Activated CD4-positive, alpha-beta memory T cell treated with anti-CD3 and anti-CD28 coated beads for 36 hours (primary cell): ENCODE results near the gene CHRM1. TPM values are rescaled to one million over a fixed set of nuclear protein-coding genes. Genes with fewer than 3 reads are reported as not detected.

Experiments used
- CTCF ChIA-PET: fragments of 350-600 bp; sonication (Branson Sonifier 250); formaldehyde crosslinking; loops from one replicate; lab custom pipeline; 2021; ENCODE audit warnings: antibody characterized with exemption, inconsistent platforms; lab: Charles Lee
- POLR2A ChIA-PET: fragments of 350-600 bp; sonication (Branson Sonifier 250); formaldehyde crosslinking; loops from one replicate; lab custom pipeline; 2021; ENCODE audit warnings: antibody characterized with exemption; lab: Charles Lee
- DNase-seq: peaks from one replicate; pipeline ENCODE4 v3.0.0-alpha.2; 2020
- H3K27ac Mint-ChIP-seq: one replicate; pipeline ENCODE4 v1.8.0; 2021; ENCODE audit warnings: mixed read lengths
- H3K27me3 Mint-ChIP-seq: one replicate; pipeline ENCODE4 v1.8.0; 2021; ENCODE audit warnings: mixed read lengths
- H3K36me3 Mint-ChIP-seq: one replicate; pipeline ENCODE4 v1.8.0; 2021; ENCODE audit warnings: mixed read lengths
- H3K4me1 Mint-ChIP-seq: one replicate; pipeline ENCODE4 v1.8.0; 2021; ENCODE audit warnings: low read depth, mixed read lengths
- H3K4me3 Mint-ChIP-seq: one replicate; pipeline ENCODE4 v1.8.0; 2021; ENCODE audit warnings: mild to moderate bottlenecking, mixed read lengths
- H3K9me3 Mint-ChIP-seq: one replicate; pipeline ENCODE4 v1.8.0; 2021; ENCODE audit warnings: mixed read lengths
- intact Hi-C: fragments of 100-400 bp; cut with micrococcal nuclease; formaldehyde crosslinking; loops from one replicate; pipeline ENCODE4 v1.15.1; 2023
- total RNA-seq, 2 experiments: library from RNA; stranded (reverse); gene quantifications; one replicate each; pipeline ENCODE4 v1.2.3, GENCODE V29; 2021

CHRM1 gene
- total RNA-seq, 2 experiments from 2014 or later = not detected

DNA sequence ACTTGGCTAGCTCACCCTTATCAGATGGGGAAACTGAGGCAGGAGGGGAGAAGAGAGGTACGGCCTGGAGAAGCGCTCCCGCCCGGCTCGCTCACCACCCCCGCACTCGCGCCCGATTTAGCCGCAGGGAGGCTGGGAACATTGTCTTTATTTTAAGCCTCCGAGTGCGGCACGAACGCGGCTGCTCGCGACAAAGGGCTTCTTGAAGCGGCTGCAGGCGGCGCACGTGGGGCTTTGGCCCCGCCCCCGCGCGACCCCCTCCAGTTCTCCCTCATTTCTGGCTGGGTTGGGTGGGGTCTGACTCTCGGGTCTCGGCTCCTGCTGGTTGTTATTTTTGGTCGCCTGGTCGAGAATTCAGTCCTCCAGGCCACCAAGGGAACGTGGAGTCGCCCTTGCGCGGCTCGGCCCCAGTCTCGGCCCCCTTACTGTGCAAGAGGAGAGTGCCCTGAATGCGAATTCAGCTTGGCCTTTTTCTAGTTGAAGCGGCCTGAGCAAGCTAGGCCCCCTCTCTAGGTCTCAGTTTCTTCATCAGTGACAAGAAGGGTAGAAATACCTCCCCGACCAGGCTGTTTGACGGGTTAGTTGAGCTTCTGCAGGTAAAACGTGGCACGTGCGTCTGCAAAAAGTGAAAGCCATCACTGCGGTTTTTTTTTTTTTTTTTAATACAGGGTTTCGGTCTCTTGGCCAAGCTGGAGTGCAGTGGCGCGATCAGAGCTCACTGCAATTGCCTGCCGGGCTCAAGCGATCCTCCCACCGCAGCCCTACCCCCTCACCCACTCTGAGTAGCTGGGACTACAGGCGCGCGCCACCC lies 2.6 kb upstream of the CHRM1 start:
- no peak overlapping the region for H3K27ac Mint-ChIP-seq
- H3K27me3 Mint-ChIP-seq = peaks cover 58% of the 10 kb centered on the region
- no peaks in the 10 kb centered on the region for H3K9me3 Mint-ChIP-seq
- H3K36me3 Mint-ChIP-seq = no peaks in the 10 kb centered on the region
- H3K4me3 Mint-ChIP-seq = peak overlapping the region; percentile 53
- ChIA-PET POLR2A (interaction anchor here (0.6 to 0.9 kb wide), 3 partner anchors 34 to 590 kb away, joined by 3 to 4 read pairs (median 4); no protein-coding TSS in a partner anchor), CTCF (interaction anchor here (0.6 to 3.3 kb wide), 5 partner anchors 17 to 565 kb away, joined by 3 to 31 read pairs (median 5); no protein-coding TSS in a partner anchor)
- peak; percentile 29 for DNase-seq
- intact Hi-C loops = no loop called here
- peaks cover 29% of the 10 kb centered on the region for H3K4me1 Mint-ChIP-seq

DNA sequence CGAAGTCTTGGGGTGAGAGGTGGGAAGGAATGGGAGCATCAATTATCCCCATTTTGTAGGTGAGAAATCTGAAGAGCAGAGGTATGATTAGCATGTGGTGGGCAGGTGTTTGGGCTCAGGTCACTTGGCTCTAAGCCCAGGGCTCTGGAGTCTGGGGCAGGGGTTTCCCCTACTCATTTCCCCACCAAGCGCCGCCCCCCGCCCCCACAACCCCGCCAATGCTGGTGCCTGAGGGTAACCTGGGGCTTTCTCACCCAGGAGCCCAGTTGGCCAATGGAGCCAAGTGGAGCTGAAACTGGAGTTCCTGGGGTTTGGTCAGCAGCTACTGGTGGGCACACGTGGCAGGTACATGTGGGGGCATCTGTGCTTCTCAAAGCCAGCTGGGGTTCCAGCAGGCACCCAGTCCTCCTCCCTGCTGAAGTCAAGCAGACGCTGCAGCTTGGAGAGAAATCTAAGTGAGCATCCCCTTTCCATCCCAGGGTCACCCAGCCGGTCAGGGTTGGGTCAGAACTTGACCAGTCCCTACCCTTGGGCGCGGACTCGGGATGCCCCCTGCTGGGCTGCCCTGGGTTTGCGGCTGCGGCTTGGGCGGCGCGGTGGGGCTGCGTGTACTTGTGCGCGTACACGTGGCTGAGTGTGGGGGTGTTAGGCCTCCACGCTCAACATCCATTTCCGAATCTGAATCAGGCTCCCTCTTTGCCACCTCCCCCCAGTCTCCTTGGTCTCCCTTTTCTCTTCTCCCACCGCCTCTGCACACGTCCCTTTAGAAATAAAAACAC lies 1.7 kb upstream of the CHRM1 start:
- DNase-seq = peak; percentile 76
- CTCF ChIA-PET = interaction anchor here (1.0 to 3.3 kb wide), 5 partner anchors 16 to 101 kb away, joined by 3 to 31 read pairs (median 4); no protein-coding TSS in a partner anchor

DNA sequence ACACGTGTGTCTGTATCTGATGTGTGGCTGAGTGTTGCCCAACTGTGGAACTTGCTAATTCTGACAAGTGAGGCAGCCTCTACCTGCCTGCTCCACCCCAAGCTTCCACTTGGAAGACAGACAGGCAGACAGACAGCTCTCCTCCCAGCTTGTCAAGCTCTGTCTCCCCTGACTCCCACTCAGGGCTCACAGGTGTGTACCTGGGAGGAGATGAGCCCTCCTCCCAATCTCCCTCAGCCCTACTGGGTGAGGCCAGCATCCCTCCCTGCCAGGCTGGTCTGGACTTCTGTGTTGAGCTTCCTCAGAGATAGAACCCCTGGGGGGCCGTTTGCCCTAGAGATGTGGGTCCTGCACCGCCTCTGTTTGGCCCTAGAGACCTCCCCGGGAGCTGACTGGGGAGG lies 1.0 kb upstream of the CHRM1 start:
- no peaks in the 10 kb centered on the region for H3K36me3 Mint-ChIP-seq
- no peak for DNase-seq
- no peaks in the 10 kb centered on the region for H3K9me3 Mint-ChIP-seq
- H3K27ac Mint-ChIP-seq = peak overlapping the region; percentile 40
- H3K4me1 Mint-ChIP-seq = peaks cover 29% of the 10 kb centered on the region
- intact Hi-C loops = no loop called here
- POLR2A ChIA-PET = no interaction called here
- H3K4me3 Mint-ChIP-seq = no peak overlapping the region
- H3K27me3 Mint-ChIP-seq = peaks cover 42% of the 10 kb centered on the region
- CTCF ChIA-PET = interaction anchor here (1.0 to 3.3 kb wide), 4 partner anchors 16 to 101 kb away, joined by 3 to 31 read pairs (median 4); no protein-coding TSS in a partner anchor

More for the DNA sequence above, 1.7 kb upstream of the CHRM1 start:
- Mint-ChIP-seq H3K27ac (no peak overlapping the region), H3K9me3 (no peaks in the 10 kb centered on the region), H3K36me3 (no peaks in the 10 kb centered on the region), H3K4me1 (peaks cover 29% of the 10 kb centered on the region), H3K27me3 (peaks cover 49% of the 10 kb centered on the region), H3K4me3 (peak overlapping the region; percentile 53)
- intact Hi-C loops = no loop called here
- POLR2A ChIA-PET = no interaction called here

DNA sequence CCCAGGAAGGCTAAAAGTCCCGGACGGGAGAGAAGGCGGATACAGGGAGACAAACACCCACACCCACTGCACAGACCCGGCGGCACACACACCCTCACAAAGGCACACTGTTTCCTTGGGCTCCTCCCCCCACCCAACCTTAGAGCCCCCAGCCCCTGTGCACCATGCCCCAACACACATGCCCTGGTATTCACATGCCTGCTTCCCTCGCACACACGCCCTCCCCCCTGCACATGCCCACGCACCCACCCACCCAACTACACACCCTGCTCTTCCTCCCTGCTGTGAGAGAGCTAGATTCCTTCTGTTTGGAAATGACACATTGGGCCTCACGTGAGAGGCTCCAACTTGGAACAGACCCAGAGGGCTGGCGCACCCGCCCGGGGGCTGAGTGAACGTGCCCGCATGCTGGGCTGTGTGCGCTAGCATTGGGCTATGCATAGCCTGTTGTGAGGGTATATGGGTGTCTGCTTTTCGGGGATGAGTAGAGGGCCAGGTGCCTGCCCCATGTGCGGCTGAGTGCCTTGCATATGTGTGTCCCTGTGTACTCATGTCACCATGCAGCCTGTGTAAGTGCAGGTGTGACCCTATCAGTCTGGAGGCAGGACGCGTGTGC lies 518 bp upstream of the CHRM1 start:
- POLR2A ChIA-PET = no interaction called here
- no peaks in the 10 kb centered on the region for H3K36me3 Mint-ChIP-seq
- peaks cover 39% of the 10 kb centered on the region for H3K27me3 Mint-ChIP-seq
- H3K4me1 Mint-ChIP-seq = peaks cover 29% of the 10 kb centered on the region
- CTCF ChIA-PET = interaction anchor here (1.0 to 3.3 kb wide), 4 partner anchors 15 to 102 kb away, joined by 3 to 31 read pairs (median 4); no protein-coding TSS in a partner anchor
- H3K27ac Mint-ChIP-seq = no peak overlapping the region
- no peak for DNase-seq
- intact Hi-C loops = no loop called here
- no peaks in the 10 kb centered on the region for H3K9me3 Mint-ChIP-seq
- no peak overlapping the region for H3K4me3 Mint-ChIP-seq

DNA sequence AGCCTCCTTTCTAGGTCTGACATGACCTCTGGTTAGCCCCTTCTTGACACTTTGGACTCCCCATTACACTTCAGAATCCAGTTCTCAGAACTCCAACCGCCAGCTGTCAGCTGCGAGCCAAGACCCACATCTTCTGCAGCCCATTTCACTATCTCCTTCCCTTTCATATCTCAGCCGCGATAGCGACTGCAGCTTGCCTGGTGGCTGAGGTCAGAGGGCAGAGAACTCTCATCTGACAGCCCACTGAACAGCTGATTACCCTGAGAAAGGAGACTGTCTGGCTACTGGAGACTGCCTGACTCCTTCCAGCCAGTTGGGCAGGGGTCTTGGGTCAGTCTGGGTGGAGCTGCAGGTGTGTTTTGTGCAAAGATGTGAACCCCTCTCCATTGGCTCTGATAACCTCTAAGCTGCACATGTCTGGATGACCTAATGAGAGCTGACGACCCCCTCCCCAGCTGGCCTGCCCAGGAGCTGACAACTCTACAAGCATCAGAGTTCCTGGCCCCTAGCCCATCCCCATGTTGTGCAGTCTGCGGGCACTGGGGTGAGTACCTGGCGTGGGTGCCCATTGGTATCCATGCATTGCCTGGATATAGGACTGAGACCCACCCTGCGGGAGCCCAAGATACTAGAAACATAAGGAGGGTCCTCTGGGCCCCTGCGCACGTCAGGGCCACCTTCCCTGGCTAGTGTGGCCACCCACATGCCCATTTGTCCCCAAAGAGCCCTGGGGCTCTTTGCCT lies 1.1 kb downstream of the CHRM1 start:
- no peaks in the 10 kb centered on the region for H3K9me3 Mint-ChIP-seq
- H3K27me3 Mint-ChIP-seq = peaks cover 22% of the 10 kb centered on the region
- intact Hi-C loops = no loop called here
- no peak overlapping the region for H3K27ac Mint-ChIP-seq
- DNase-seq = no peak
- H3K4me3 Mint-ChIP-seq = no peak overlapping the region
- ChIA-PET CTCF (interaction anchor here (1.0 to 4.4 kb wide), 3 partner anchors 14 to 104 kb away, joined by 5 to 28 read pairs (median 7); no protein-coding TSS in a partner anchor), POLR2A (no interaction called here)
- H3K4me1 Mint-ChIP-seq = peaks cover 20% of the 10 kb centered on the region
- H3K36me3 Mint-ChIP-seq = no peaks in the 10 kb centered on the region

DNA sequence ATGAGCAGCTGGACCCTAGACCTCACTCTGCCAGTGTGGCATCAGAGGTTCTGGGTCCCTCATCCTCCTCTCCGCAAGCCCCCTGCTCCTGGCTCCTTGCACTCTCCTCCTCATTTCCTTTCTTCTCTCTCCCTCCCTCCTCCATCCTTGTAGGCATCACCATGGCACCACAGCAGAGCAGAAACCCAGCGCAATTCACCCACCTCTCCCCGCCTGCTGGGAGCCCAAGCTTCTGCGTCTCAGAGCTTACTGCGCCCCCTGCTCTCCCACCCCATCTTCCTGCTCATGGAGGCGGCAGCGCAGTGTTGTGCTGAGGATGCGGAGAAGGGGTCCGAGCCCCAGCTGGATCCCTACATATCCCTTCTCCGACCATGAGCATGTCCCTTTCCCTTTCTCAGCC lies 1.7 kb downstream of the CHRM1 start:
- no peak for DNase-seq
- ChIA-PET CTCF (interaction anchor here (1.0 to 4.4 kb wide), 3 partner anchors 13 to 116 kb away, joined by 4 to 28 read pairs (median 7); no protein-coding TSS in a partner anchor), POLR2A (no interaction called here)
- Mint-ChIP-seq H3K9me3 (no peaks in the 10 kb centered on the region), H3K4me3 (no peak overlapping the region), H3K4me1 (peaks cover 20% of the 10 kb centered on the region), H3K36me3 (no peaks in the 10 kb centered on the region), H3K27ac (no peak overlapping the region), H3K27me3 (peaks cover 21% of the 10 kb centered on the region)
- intact Hi-C loops = no loop called here

DNA sequence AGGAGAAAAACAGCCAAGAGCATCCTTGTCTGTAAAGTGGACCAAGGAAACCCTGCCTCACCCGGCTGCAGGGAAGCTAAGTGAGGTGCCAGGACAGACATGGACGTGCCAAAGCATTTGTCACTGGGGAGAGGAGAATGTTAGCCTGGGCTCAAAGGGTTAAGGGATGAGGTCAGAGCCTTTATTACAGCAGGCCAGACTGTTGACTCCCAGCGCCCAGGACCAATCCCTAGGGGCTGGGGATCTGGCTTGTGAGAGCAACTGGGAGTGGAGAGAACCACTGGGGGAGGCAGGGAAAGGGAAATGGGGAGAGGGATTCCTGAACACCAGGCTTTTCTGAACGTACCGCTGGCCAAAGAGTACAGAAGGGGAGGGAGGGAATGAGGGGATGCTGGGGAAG lies 2.6 kb downstream of the CHRM1 start:
- DNase-seq = no peak
- POLR2A ChIA-PET = no interaction called here
- no peak overlapping the region for H3K27ac Mint-ChIP-seq
- CTCF ChIA-PET = interaction anchor here (0.9 to 4.4 kb wide), 4 partner anchors 12 to 117 kb away, joined by 3 to 28 read pairs (median 6); no protein-coding TSS in a partner anchor
- H3K27me3 Mint-ChIP-seq = peaks cover 14% of the 10 kb centered on the region
- intact Hi-C loops = no loop called here
- H3K9me3 Mint-ChIP-seq = no peaks in the 10 kb centered on the region
- H3K36me3 Mint-ChIP-seq = no peaks in the 10 kb centered on the region
- peaks cover 14% of the 10 kb centered on the region for H3K4me1 Mint-ChIP-seq
- no peak overlapping the region for H3K4me3 Mint-ChIP-seq

DNA sequence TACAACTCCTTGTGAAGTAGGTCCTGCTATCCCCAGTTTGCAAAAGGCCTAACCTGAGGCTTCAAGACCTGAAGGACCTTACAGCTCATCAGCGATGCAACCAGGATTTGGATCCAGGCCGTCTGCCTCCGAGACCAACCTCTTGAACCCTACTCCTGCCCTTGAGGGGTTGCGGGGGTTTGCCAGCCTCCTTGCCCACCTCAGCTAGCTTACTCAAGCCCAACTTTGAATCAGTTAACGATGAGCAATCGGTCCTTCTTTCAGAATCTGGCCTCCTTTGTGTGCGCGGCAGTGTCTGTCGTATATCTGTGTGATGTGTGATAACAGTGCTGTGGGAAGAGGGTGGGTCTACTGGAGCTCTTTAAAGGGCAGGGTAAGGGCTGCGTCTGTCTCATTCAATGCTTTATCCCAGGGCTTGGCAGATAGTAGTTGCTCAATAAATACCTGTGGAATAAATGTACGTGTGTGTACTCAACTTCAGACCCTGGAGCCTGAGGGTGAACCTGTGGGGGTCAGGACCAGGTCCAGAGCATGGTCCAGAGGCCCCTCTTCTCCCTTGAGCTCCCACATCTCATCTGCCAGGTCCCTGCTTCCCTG lies 3.2 kb downstream of the CHRM1 start:
- CTCF ChIA-PET = interaction anchor here (0.9 to 4.4 kb wide), 3 partner anchors 11 to 104 kb away, joined by 3 to 28 read pairs (median 7); no protein-coding TSS in a partner anchor
- no peak overlapping the region for H3K27ac Mint-ChIP-seq

DNA sequence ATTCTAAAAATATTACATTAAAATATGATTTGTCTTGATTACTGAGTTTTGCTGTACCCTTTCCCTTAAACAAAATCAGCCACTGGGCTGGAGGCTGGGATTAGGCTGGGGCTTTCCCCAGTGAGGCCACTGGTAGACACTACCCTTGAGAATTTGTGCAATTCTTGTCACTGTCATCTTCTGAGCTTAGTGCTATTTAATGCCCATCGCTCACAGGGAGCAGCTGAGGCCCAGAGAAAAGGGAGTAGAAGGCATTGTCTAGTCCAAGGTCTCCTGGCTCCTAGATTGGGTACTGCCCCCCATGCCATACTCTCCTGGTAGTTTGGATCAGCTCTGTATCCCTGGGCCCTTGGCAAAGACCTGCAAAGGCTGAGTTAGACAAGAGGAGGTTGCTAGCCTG lies 6.7 kb downstream of the CHRM1 start:
- ChIA-PET CTCF (interaction anchor here (1.2 to 3.0 kb wide), 2 partner anchors 8 to 108 kb away, joined by 3 to 20 read pairs; no protein-coding TSS in a partner anchor), POLR2A (no interaction called here)
- Mint-ChIP-seq H3K4me3 (no peak overlapping the region), H3K27me3 (peaks cover 3% of the 10 kb centered on the region), H3K4me1 (no peaks in the 10 kb centered on the region), H3K36me3 (no peaks in the 10 kb centered on the region), H3K9me3 (no peaks in the 10 kb centered on the region), H3K27ac (no peak overlapping the region)
- intact Hi-C loops = no loop called here
- DNase-seq = no peak

More for the DNA sequence above, 3.2 kb downstream of the CHRM1 start:
- Mint-ChIP-seq H3K4me3 (no peak overlapping the region), H3K4me1 (peaks cover 8% of the 10 kb centered on the region), H3K36me3 (no peaks in the 10 kb centered on the region), H3K27me3 (peaks cover 12% of the 10 kb centered on the region), H3K9me3 (no peaks in the 10 kb centered on the region)
- POLR2A ChIA-PET = no interaction called here
- intact Hi-C loops = no loop called here
- no peak for DNase-seq

DNA sequence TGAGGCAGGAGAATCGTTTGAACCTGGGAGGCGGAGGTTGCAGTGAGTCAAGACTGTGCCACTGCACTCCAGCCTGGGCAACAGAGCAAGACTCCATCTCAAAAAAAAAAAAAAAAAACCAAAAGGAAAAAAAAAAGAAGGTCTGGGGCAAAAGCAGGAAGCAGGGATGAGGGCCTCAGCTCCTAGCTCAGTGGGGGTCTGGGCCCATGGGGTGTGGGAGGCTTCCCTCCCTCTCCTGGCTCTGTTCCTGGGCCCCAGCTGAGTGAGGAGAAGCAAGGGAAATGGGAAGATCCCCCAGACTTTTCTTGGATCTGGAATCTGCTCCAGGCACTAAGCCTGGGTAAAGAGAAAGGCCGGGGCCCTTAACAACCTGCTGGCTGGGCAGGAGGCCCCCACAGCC lies 8.9 kb downstream of the CHRM1 start:
- CTCF ChIA-PET = interaction anchor here (12.6 kb wide), 1 partner anchor 109 kb away, joined by 512 read pairs; no protein-coding TSS in a partner anchor

More for the DNA sequence above, 8.9 kb downstream of the CHRM1 start:
- no peaks in the 10 kb centered on the region for H3K4me1 Mint-ChIP-seq
- POLR2A ChIA-PET = no interaction called here
- no peaks in the 10 kb centered on the region for H3K9me3 Mint-ChIP-seq
- peaks cover 3% of the 10 kb centered on the region for H3K27me3 Mint-ChIP-seq
- no peaks in the 10 kb centered on the region for H3K36me3 Mint-ChIP-seq
- DNase-seq = no peak
- intact Hi-C loops = no loop called here
- no peak overlapping the region for H3K27ac Mint-ChIP-seq
- no peak overlapping the region for H3K4me3 Mint-ChIP-seq
